Activated CD8-positive, alpha-beta T cell treated with anti-CD3 and anti-CD28 coated beads, Interleukin-2, amount 10 ng/mL, durations not matched to agents 7 days and 5 days (primary cell): ENCODE data around the gene MAPK14. TPM values are rescaled to one million over a fixed set of nuclear protein-coding genes. Genes with fewer than 3 reads are reported as not detected.

Experiments used
- ATAC-seq: fragments of 150-1000 bp; cut with Tn5 transposase; one replicate; pipeline ENCODE4 v1.10.0; 2021; ENCODE audit warnings: moderate library complexity
- CTCF ChIA-PET: fragments of 350-600 bp; sonication (Branson Sonifier 250); formaldehyde crosslinking; loops from one replicate; lab custom pipeline; 2021; ENCODE audit warnings: antibody characterized with exemption; lab: Charles Lee
- POLR2A ChIA-PET: fragments of 350-600 bp; sonication (Branson Sonifier 250); formaldehyde crosslinking; loops from one replicate; lab custom pipeline; 2021; ENCODE audit warnings: antibody characterized with exemption; lab: Charles Lee
- DNase-seq: peaks from one replicate; pipeline ENCODE4 v3.0.0-alpha.2; 2020
- H3K27ac Mint-ChIP-seq: one replicate; pipeline ENCODE4 v1.8.0; 2021; ENCODE audit warnings: mild to moderate bottlenecking, mixed read lengths
- H3K27me3 Mint-ChIP-seq: one replicate; pipeline ENCODE4 v1.8.0; 2021; ENCODE audit warnings: low read depth, mixed read lengths
- H3K36me3 Mint-ChIP-seq: one replicate; pipeline ENCODE4 v1.8.0; 2021; ENCODE audit warnings: low read depth, mixed read lengths
- H3K4me1 Mint-ChIP-seq: one replicate; pipeline ENCODE4 v1.8.0; 2021; ENCODE audit warnings: low read depth, mixed read lengths
- H3K4me3 Mint-ChIP-seq: one replicate; pipeline ENCODE4 v1.8.0; 2021; ENCODE audit warnings: mild to moderate bottlenecking, mixed read lengths
- H3K9me3 Mint-ChIP-seq: one replicate; pipeline ENCODE4 v1.8.0; 2022; ENCODE audit warnings: mixed read lengths; ENCODE audit not compliant: insufficient read depth
- total RNA-seq, 2 experiments: library from RNA; stranded (reverse); gene quantifications; one replicate each; pipeline ENCODE4 v1.2.3, GENCODE V29; 2021

The MAPK14 gene
- total RNA-seq, 2 experiments from 2014 or later: 59.3 to 59.5 TPM

- DNase-seq: no peak
- Mint-ChIP-seq H3K36me3 (peaks cover 28% of the 10 kb centered on the region), H3K9me3 (no peaks in the 10 kb centered on the region), H3K27me3 (no peaks in the 10 kb centered on the region), H3K4me3 (no peak overlapping the region), H3K27ac (no peak overlapping the region), H3K4me1 (no peaks in the 10 kb centered on the region)
- ATAC-seq: no peak
- POLR2A ChIA-PET: no interaction called here
- CTCF ChIA-PET: interaction anchor here (0.6 kb wide), 1 partner anchor 16 kb away, joined by 3 read pairs; no protein-coding TSS in a partner anchor
These were observed 27.3 kb downstream of the MAPK14 start for GRCh38 chr6:36054956-36055355.

GRCh38 chr6:36056178-36056577 is 28.6 kb downstream of the MAPK14 start:
- peaks cover 39% of the 10 kb centered on the region for H3K36me3 Mint-ChIP-seq
- H3K27ac Mint-ChIP-seq: no peak overlapping the region
- no peaks in the 10 kb centered on the region for H3K9me3 Mint-ChIP-seq
- H3K4me3 Mint-ChIP-seq: no peak overlapping the region
- ATAC-seq: no peak
- ChIA-PET CTCF (interaction anchor here (0.6 to 1.4 kb wide), 3 partner anchors 39 to 320 kb away, joined by 3 to 5 read pairs (median 4); no protein-coding TSS in a partner anchor), POLR2A (interaction anchor here (0.7 kb wide), 1 partner anchor 1236 kb away, joined by 3 read pairs; no protein-coding TSS in a partner anchor)
- H3K27me3 Mint-ChIP-seq: no peaks in the 10 kb centered on the region
- no peaks in the 10 kb centered on the region for H3K4me1 Mint-ChIP-seq
- no peak for DNase-seq

GRCh38 chr6:36061236-36061635 is 33.6 kb downstream of the MAPK14 start:
- H3K36me3 Mint-ChIP-seq: peaks cover 46% of the 10 kb centered on the region
- no peaks in the 10 kb centered on the region for H3K27me3 Mint-ChIP-seq
- ChIA-PET CTCF (interaction anchor here (1.0 to 1.4 kb wide), 3 partner anchors 12 to 34 kb away, joined by 3 to 4 read pairs (median 4); no protein-coding TSS in a partner anchor), POLR2A (no interaction called here)
- ATAC-seq (no peak), DNase-seq (no peak)
- peaks cover 10% of the 10 kb centered on the region for H3K4me1 Mint-ChIP-seq
- no peaks in the 10 kb centered on the region for H3K9me3 Mint-ChIP-seq
- no peak overlapping the region for H3K4me3 Mint-ChIP-seq
- H3K27ac Mint-ChIP-seq: no peak overlapping the region

GRCh38 chr6:36062247-36062646 is 34.6 kb downstream of the MAPK14 start:
- peaks cover 12% of the 10 kb centered on the region for H3K4me1 Mint-ChIP-seq
- H3K27me3 Mint-ChIP-seq: no peaks in the 10 kb centered on the region
- CTCF ChIA-PET: interaction anchor here (0.7 to 1.4 kb wide), 4 partner anchors 15 to 241 kb away, joined by 3 to 4 read pairs (median 4); no protein-coding TSS in a partner anchor
- no peak overlapping the region for H3K4me3 Mint-ChIP-seq
- POLR2A ChIA-PET: no interaction called here
- H3K9me3 Mint-ChIP-seq: no peaks in the 10 kb centered on the region
- no peak overlapping the region for H3K27ac Mint-ChIP-seq
- DNase-seq: no peak
- peaks cover 45% of the 10 kb centered on the region for H3K36me3 Mint-ChIP-seq
- ATAC-seq: no peak

- CTCF ChIA-PET: interaction anchor here (1.0 kb wide), 1 partner anchor 32 kb away, joined by 4 read pairs; no protein-coding TSS in a partner anchor
- ATAC-seq (no peak), DNase-seq (no peak)
- no peak overlapping the region for H3K27ac Mint-ChIP-seq
- POLR2A ChIA-PET: no interaction called here
- peaks cover 12% of the 10 kb centered on the region for H3K4me1 Mint-ChIP-seq
- H3K9me3 Mint-ChIP-seq: no peaks in the 10 kb centered on the region
- peaks cover 39% of the 10 kb centered on the region for H3K36me3 Mint-ChIP-seq
- no peak overlapping the region for H3K4me3 Mint-ChIP-seq
- H3K27me3 Mint-ChIP-seq: no peaks in the 10 kb centered on the region
These were observed 35.9 kb downstream of the MAPK14 start for GRCh38 chr6:36063318-36064060.

GRCh38 chr6:36064770-36065396 is 37.3 kb downstream of the MAPK14 start:
- no peaks in the 10 kb centered on the region for H3K9me3 Mint-ChIP-seq
- ATAC-seq (no peak), DNase-seq (no peak)
- no peak overlapping the region for H3K27ac Mint-ChIP-seq
- H3K4me3 Mint-ChIP-seq: no peak overlapping the region
- CTCF ChIA-PET: interaction anchor here (1.0 kb wide), 1 partner anchor 31 kb away, joined by 4 read pairs; no protein-coding TSS in a partner anchor
- POLR2A ChIA-PET: no interaction called here
- H3K27me3 Mint-ChIP-seq: no peaks in the 10 kb centered on the region
- H3K4me1 Mint-ChIP-seq: peaks cover 12% of the 10 kb centered on the region
- peaks cover 33% of the 10 kb centered on the region for H3K36me3 Mint-ChIP-seq

- no peaks in the 10 kb centered on the region for H3K27me3 Mint-ChIP-seq
- CTCF ChIA-PET: interaction anchor here (1.9 kb wide), 1 partner anchor 29 kb away, joined by 7 read pairs; no protein-coding TSS in a partner anchor
- ATAC-seq (no peak), DNase-seq (no peak)
- peaks cover 23% of the 10 kb centered on the region for H3K36me3 Mint-ChIP-seq
- no peak overlapping the region for H3K4me3 Mint-ChIP-seq
- peaks cover 12% of the 10 kb centered on the region for H3K4me1 Mint-ChIP-seq
- no peak overlapping the region for H3K27ac Mint-ChIP-seq
- H3K9me3 Mint-ChIP-seq: no peaks in the 10 kb centered on the region
- POLR2A ChIA-PET: no interaction called here
These were observed 38.3 kb downstream of the MAPK14 start for GRCh38 chr6:36065916-36066315.

GRCh38 chr6:36066817-36067216 is 39.2 kb downstream of the MAPK14 start:
- H3K27me3 Mint-ChIP-seq: no peaks in the 10 kb centered on the region
- no peaks in the 10 kb centered on the region for H3K9me3 Mint-ChIP-seq

GRCh38 chr6:36067374-36068011 is 39.9 kb downstream of the MAPK14 start:
- POLR2A ChIA-PET: no interaction called here
- DNase-seq (no peak), ATAC-seq (no peak)
- Mint-ChIP-seq H3K27me3 (no peaks in the 10 kb centered on the region), H3K4me1 (peaks cover 12% of the 10 kb centered on the region), H3K4me3 (no peak overlapping the region), H3K27ac (no peak overlapping the region), H3K36me3 (peaks cover 14% of the 10 kb centered on the region), H3K9me3 (no peaks in the 10 kb centered on the region)
- CTCF ChIA-PET: interaction anchor here (1.6 to 1.9 kb wide), 2 partner anchors 28 to 40 kb away, joined by 5 to 7 read pairs; partner anchors contain the start of gene MAPK14

More at GRCh38 chr6:36066817-36067216, 39.2 kb downstream of the MAPK14 start:
- DNase-seq (no peak), ATAC-seq (no peak)
- Mint-ChIP-seq H3K4me3 (no peak overlapping the region), H3K4me1 (peaks cover 12% of the 10 kb centered on the region), H3K36me3 (peaks cover 17% of the 10 kb centered on the region), H3K27ac (no peak overlapping the region)
- ChIA-PET POLR2A (interaction anchor here (0.6 kb wide), 1 partner anchor 1070 kb away, joined by 4 read pairs; no protein-coding TSS in a partner anchor), CTCF (interaction anchor here (1.6 to 1.9 kb wide), 2 partner anchors 28 to 39 kb away, joined by 5 to 7 read pairs; partner anchors contain the start of gene MAPK14)

- no peak for DNase-seq
- H3K27me3 Mint-ChIP-seq: no peaks in the 10 kb centered on the region
- no peak overlapping the region for H3K4me3 Mint-ChIP-seq
- CTCF ChIA-PET: interaction anchor here (1.6 to 1.9 kb wide), 2 partner anchors 27 to 40 kb away, joined by 5 to 7 read pairs; partner anchors contain the start of gene MAPK14
- POLR2A ChIA-PET: no interaction called here
- no peak overlapping the region for H3K27ac Mint-ChIP-seq
- H3K9me3 Mint-ChIP-seq: no peaks in the 10 kb centered on the region
- ATAC-seq: no peak
- peaks cover 12% of the 10 kb centered on the region for H3K4me1 Mint-ChIP-seq
- H3K36me3 Mint-ChIP-seq: peaks cover 13% of the 10 kb centered on the region
These were observed 40.4 kb downstream of the MAPK14 start for GRCh38 chr6:36068012-36068392.

- POLR2A ChIA-PET: no interaction called here
- DNase-seq (no peak), ATAC-seq (no peak)
- H3K4me1 Mint-ChIP-seq: peaks cover 10% of the 10 kb centered on the region
- H3K36me3 Mint-ChIP-seq: peaks cover 13% of the 10 kb centered on the region
- H3K9me3 Mint-ChIP-seq: no peaks in the 10 kb centered on the region
- H3K27ac Mint-ChIP-seq: no peak overlapping the region
- CTCF ChIA-PET: no interaction called here
- no peak overlapping the region for H3K4me3 Mint-ChIP-seq
- no peaks in the 10 kb centered on the region for H3K27me3 Mint-ChIP-seq
These were observed 41.0 kb downstream of the MAPK14 start for GRCh38 chr6:36068586-36068985.
